ENCODE data around the gene COL4A2.

The COL4A2 gene

GRCh38 chr13:110272651-110273050 is 34.4 kb upstream of the COL4A2 start:
- no peak for DNase-seq (ENCODE audit: low spot score)

GRCh38 chr13:110273254-110273653 is 33.8 kb upstream of the COL4A2 start:
- DNase-seq (ENCODE audit: low spot score), result no peak

GRCh38 chr13:110274687-110275086 is 32.4 kb upstream of the COL4A2 start:
- DNase-seq (ENCODE audit: low spot score), result no peak

- no peak for DNase-seq (ENCODE audit: low spot score)
Observed at GRCh38 chr13:110275931-110276552, 31.0 kb upstream of the COL4A2 start.

GRCh38 chr13:110276553-110276950 is 30.5 kb upstream of the COL4A2 start:
- no peak for DNase-seq (ENCODE audit: low spot score)

GRCh38 chr13:110277357-110277975 is 29.6 kb upstream of the COL4A2 start:
- DNase-seq (ENCODE audit: low spot score), result no peak

GRCh38 chr13:110278859-110279258 is 28.2 kb upstream of the COL4A2 start:
- no peak for DNase-seq (ENCODE audit: low spot score)

GRCh38 chr13:110279684-110280083 is 27.4 kb upstream of the COL4A2 start:
- DNase-seq (ENCODE audit: low spot score), result no peak

- DNase-seq (ENCODE audit: low spot score), result no peak
Observed at GRCh38 chr13:110280231-110280813, 26.8 kb upstream of the COL4A2 start.

- no peak for DNase-seq (ENCODE audit: low spot score)
Observed at GRCh38 chr13:110280985-110281688, 25.9 kb upstream of the COL4A2 start.

GRCh38 chr13:110281736-110282135 is 25.3 kb upstream of the COL4A2 start:
- DNase-seq (ENCODE audit: low spot score), result no peak

- no peak for DNase-seq (ENCODE audit: low spot score)
Observed at GRCh38 chr13:110282316-110282841, 24.7 kb upstream of the COL4A2 start.

- no peak for DNase-seq (ENCODE audit: low spot score)
Observed at GRCh38 chr13:110283736-110284517, 23.2 kb upstream of the COL4A2 start.

- no peak for DNase-seq (ENCODE audit: low spot score)
Observed at GRCh38 chr13:110284779-110285484, 22.2 kb upstream of the COL4A2 start.

- DNase-seq (ENCODE audit: low spot score), result no peak
Observed at GRCh38 chr13:110285991-110286832, 20.9 kb upstream of the COL4A2 start.

- no peak for DNase-seq (ENCODE audit: low spot score)
Observed at GRCh38 chr13:110286833-110287819, 20.0 kb upstream of the COL4A2 start.

- DNase-seq (ENCODE audit: low spot score), result no peak
Observed at GRCh38 chr13:110289174-110289573, 17.9 kb upstream of the COL4A2 start.

- no peak for DNase-seq (ENCODE audit: low spot score)
Observed at GRCh38 chr13:110289661-110290060, 17.4 kb upstream of the COL4A2 start.

GRCh38 chr13:110290153-110290552 is 16.9 kb upstream of the COL4A2 start:
- DNase-seq (ENCODE audit: low spot score), result no peak
